ENCODE measurements around the gene PPP1R18.
"Not testable (repeated sequence)": the region's sequence is repeated elsewhere in the genome, so short reads cannot be mapped to it uniquely, and the experiment has no call there.

PPP1R18 gene

GRCh38 chr6:30719791-30720737 is 33.6 kb upstream of the PPP1R18 start, which contains the start of gene TUBB:
Gene TUBB, plus strand, starts transcription at chr6:30720352. Its CDS starts 155 bp downstream, at chr6:30720507.
- DNase-seq (ENCODE audit: low read depth in 2 of 2), result peak; percentile 88 to 92

- DNase-seq (ENCODE audit: low read depth in 2 of 2), result no peak
Observed at GRCh38 chr6:30719356-30719755, 32.9 kb upstream of the PPP1R18 start.

GRCh38 chr6:30717845-30718720 is 31.6 kb upstream of the PPP1R18 start:
- DNase-seq (ENCODE audit: low read depth in 2 of 2), result not testable (repeated sequence)

- DNase-seq (ENCODE audit: low read depth in 2 of 2), result peak; percentile 97 to 98
Observed at GRCh38 chr6:30717129-30717844, 30.8 kb upstream of the PPP1R18 start, which contains the start of gene MDC1. Gene MDC1, minus strand, starts transcription at chr6:30717281. Its CDS starts 2,106 bp downstream, at chr6:30715175.

GRCh38 chr6:30716879-30717128 is 30.4 kb upstream of the PPP1R18 start:
- no peak for DNase-seq (ENCODE audit: low read depth in 2 of 2)

GRCh38 chr6:30714263-30714662 is 27.8 kb upstream of the PPP1R18 start:
- DNase-seq (ENCODE audit: low read depth in 2 of 2), result no peak

- DNase-seq (ENCODE audit: low read depth in 2 of 2), result no peak
Observed at GRCh38 chr6:30712441-30712945, 26.0 kb upstream of the PPP1R18 start.

GRCh38 chr6:30711758-30712380 is 25.4 kb upstream of the PPP1R18 start:
- no peak for DNase-seq (ENCODE audit: low read depth in 2 of 2)

- no peak for DNase-seq (ENCODE audit: low read depth in 2 of 2)
Observed at GRCh38 chr6:30709101-30709868, 22.8 kb upstream of the PPP1R18 start.

GRCh38 chr6:30707281-30707850 is 20.9 kb upstream of the PPP1R18 start:
- DNase-seq (ENCODE audit: low read depth in 2 of 2), result no peak

- DNase-seq (ENCODE audit: low read depth in 2 of 2), result no peak
Observed at GRCh38 chr6:30705620-30706019, 19.2 kb upstream of the PPP1R18 start.

GRCh38 chr6:30703821-30704220 is 17.4 kb upstream of the PPP1R18 start:
- DNase-seq (ENCODE audit: low read depth in 2 of 2), result no peak

GRCh38 chr6:30703011-30703410 is 16.6 kb upstream of the PPP1R18 start:
- DNase-seq (ENCODE audit: low read depth in 2 of 2), result no peak

- DNase-seq (ENCODE audit: low read depth in 2 of 2), result no peak
Observed at GRCh38 chr6:30700340-30700739, 13.9 kb upstream of the PPP1R18 start.

- no peak for DNase-seq (ENCODE audit: low read depth in 2 of 2)
Observed at GRCh38 chr6:30696432-30696831, 10.0 kb upstream of the PPP1R18 start.

GRCh38 chr6:30691208-30691847 is 4.9 kb upstream of the PPP1R18 start:
- DNase-seq (ENCODE audit: low read depth in 2 of 2), result no peak

- peak; percentile 63 to 81 for DNase-seq (ENCODE audit: low read depth in 2 of 2)
Observed at GRCh38 chr6:30690403-30691207, 4.2 kb upstream of the PPP1R18 start, which contains the start of gene NRM. Gene NRM, minus strand, starts transcription at chr6:30690984. Its CDS starts 10 bp downstream, at chr6:30690974.

- no peak for DNase-seq (ENCODE audit: low read depth in 2 of 2)
Observed at GRCh38 chr6:30689985-30690384, 3.5 kb upstream of the PPP1R18 start.
